ENCODE measurements around the gene ATXN8OS. TPM values are rescaled to one million over a fixed set of nuclear protein-coding genes. Genes with fewer than 3 reads are reported as not detected.

Gene ATXN8OS
- total RNA-seq, 4 donors from 2014 or later, result not detected

GRCh38 chr13:70098669-70099068 lies 9.0 kb upstream of the ATXN8OS start:
- Histone ChIP-seq H3K27ac (no peak overlapping the region), H3K4me3 (no peak overlapping the region), H3K9me3 (no peaks in the 10 kb centered on the region), H3K36me3 (no peaks in the 10 kb centered on the region), H3K4me1 (no peaks in the 10 kb centered on the region), H3K27me3 (no peaks in the 10 kb centered on the region)
- 56 to 64% methylated on average over 1 of the region's 1 CpG for WGBS, 2 donors
- TF ChIP-seq, protein P1, sequence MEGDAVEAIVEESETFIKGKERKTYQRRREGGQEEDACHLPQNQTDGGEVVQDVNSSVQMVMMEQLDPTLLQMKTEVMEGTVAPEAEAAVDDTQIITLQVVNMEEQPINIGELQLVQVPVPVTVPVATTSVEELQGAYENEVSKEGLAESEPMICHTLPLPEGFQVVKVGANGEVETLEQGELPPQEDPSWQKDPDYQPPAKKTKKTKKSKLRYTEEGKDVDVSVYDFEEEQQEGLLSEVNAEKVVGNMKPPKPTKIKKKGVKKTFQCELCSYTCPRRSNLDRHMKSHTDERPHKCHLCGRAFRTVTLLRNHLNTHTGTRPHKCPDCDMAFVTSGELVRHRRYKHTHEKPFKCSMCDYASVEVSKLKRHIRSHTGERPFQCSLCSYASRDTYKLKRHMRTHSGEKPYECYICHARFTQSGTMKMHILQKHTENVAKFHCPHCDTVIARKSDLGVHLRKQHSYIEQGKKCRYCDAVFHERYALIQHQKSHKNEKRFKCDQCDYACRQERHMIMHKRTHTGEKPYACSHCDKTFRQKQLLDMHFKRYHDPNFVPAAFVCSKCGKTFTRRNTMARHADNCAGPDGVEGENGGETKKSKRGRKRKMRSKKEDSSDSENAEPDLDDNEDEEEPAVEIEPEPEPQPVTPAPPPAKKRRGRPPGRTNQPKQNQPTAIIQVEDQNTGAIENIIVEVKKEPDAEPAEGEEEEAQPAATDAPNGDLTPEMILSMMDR (IDR thresholded peaks at IDR 0.05), result no peak
- no peak for TF ChIP-seq EP300 (IDR thresholded peaks at IDR 0.05)
- no peak for TF ChIP-seq POLR2A (IDR thresholded peaks at IDR 0.05)
- no peak for DNase-seq (ENCODE audit: low spot score in 2 of 2)

- Histone ChIP-seq H3K4me1 (peaks cover 0 to 12% (median 0%) of the 10 kb centered on the region in 4 donors), H3K27ac (no peak overlapping the region), H3K4me3 (no peak overlapping the region), H3K36me3 (no peaks in the 10 kb centered on the region), H3K27me3 (peaks cover 0 to 9% of the 10 kb centered on the region in 2 donors), H3K9me3 (no peaks in the 10 kb centered on the region)
- TF ChIP-seq, protein P1 (IDR thresholded peaks at IDR 0.05), result no peak
- TF ChIP-seq POLR2A (IDR thresholded peaks at IDR 0.05), result no peak
- no peak for TF ChIP-seq EP300 (IDR thresholded peaks at IDR 0.05)
- DNase-seq (ENCODE audit: low spot score in 2 of 2), result no peak
Observed at GRCh38 chr13:70104481-70104880, 3.1 kb upstream of the ATXN8OS start.

- TF ChIP-seq POLR2A (IDR thresholded peaks at IDR 0.05) (no peak), EP300 (IDR thresholded peaks at IDR 0.05) (no peak)
- TF ChIP-seq, protein P1 (IDR thresholded peaks at IDR 0.05), result no peak
- H3K27me3 ChIP-seq, result peaks cover 0 to 9% of the 10 kb centered on the region in 2 donors
- H3K4me1 ChIP-seq, result peaks cover 0 to 12% (median 0%) of the 10 kb centered on the region in 4 donors
- no peaks in the 10 kb centered on the region for H3K9me3 ChIP-seq
- no peaks in the 10 kb centered on the region for H3K36me3 ChIP-seq
- 31 to 38% methylated on average over 7 to 9 of the region's 9 CpGs for WGBS, 2 donors
- no peak overlapping the region for H3K4me3 ChIP-seq
- H3K27ac ChIP-seq, result no peak overlapping the region
- DNase-seq (ENCODE audit: low spot score in 2 of 2), result no peak
Observed at GRCh38 chr13:70107125-70107497, 515 bp upstream of the ATXN8OS start.

DNA sequence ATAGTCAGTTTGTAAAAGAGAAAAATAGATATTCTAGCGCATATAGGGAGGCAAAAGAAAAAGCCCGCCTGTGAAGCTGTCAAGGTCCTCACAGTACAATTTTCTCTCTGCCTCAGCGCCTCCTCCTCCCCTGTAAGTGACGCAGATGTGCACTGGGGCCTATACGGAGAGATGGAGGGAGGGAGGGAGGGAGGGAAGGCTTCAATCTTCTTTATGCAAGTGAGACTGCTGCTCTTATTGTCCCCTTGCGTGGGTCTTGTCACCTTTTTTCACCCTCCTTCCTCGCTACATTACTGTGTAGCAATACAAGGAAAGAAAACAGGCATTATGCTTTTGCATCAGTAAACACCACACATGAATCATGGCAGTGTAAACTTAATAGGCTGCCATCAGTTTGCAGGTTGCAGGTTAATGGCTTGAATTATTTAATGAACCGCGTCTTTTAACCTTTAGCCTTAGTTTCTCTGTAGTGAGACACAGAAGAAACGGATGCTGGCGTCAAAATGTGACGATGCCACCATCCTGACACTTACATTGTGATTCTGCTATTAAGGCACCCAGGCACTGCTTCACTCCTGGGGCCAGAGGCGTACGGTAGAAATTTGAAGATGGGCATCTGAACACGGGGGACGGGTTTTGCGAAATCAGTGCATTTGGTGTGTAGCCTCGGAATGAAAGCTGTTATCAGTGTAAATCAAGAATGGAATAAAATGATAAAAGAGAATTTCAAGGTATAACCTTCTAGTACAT lies 905 bp downstream of the ATXN8OS start, which contains the start of gene KLHL1:
KLHL1 (minus strand) TSS at position 97 of the 750 bp plus-strand sequence. CDS start 753 bp downstream, outside the sequence.
- Histone ChIP-seq H3K36me3 (no peaks in the 10 kb centered on the region), H3K4me3 (no peak within 1 kb of the TSS), H3K4me1 (peaks cover 0 to 12% (median 0%) of the 10 kb centered on the region in 4 donors), H3K9me3 (no peaks in the 10 kb centered on the region), H3K27me3 (peaks cover 0 to 9% of the 10 kb centered on the region in 2 donors), H3K27ac (no peak within 1 kb of the TSS)
- no peak for TF ChIP-seq EP300 (IDR thresholded peaks at IDR 0.05)
- no peak for TF ChIP-seq POLR2A (IDR thresholded peaks at IDR 0.05)
- TF ChIP-seq, protein P1 (IDR thresholded peaks at IDR 0.05), result no peak
- DNase-seq (ENCODE audit: low spot score in 2 of 2), result no peak
- 52 to 54% methylated on average over 18 of the region's 18 CpGs for WGBS, 2 donors

DNA sequence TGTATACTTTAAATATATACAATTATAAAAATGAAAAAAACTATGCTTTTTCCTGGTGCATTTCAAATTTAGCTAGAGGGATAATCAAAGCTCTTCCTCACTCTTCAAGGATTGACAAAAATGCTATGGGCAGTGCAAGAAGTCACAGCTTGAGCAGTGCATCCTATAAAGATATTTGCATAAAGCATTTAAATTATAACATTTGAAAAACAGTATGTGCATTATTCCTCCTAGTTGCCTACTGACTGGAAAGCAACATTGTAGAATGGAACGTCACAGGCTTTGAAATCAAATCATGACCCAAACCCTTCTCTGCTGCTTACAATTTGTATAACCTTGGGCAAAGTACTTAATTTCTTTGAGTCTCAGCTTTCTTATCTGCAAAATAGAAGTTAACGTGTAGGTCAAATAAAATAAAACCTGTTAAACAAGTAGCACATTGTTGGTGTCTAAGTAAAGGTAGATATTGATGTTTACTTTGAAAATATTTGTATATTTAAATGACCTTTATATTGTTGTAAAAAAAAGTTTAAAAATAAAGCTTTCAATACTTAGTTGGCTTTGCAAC lies 9.8 kb downstream of the ATXN8OS start:
- H3K4me1 ChIP-seq, result no peaks in the 10 kb centered on the region
- no peaks in the 10 kb centered on the region for H3K9me3 ChIP-seq
- no peak overlapping the region for H3K27ac ChIP-seq
- no peaks in the 10 kb centered on the region for H3K36me3 ChIP-seq
- 35 to 52% methylated on average over 2 of the region's 2 CpGs for WGBS, 2 donors
- DNase-seq (ENCODE audit: low spot score in 2 of 2), result no peak
- no peaks in the 10 kb centered on the region for H3K27me3 ChIP-seq
- H3K4me3 ChIP-seq, result no peak overlapping the region
- TF ChIP-seq POLR2A (IDR thresholded peaks at IDR 0.05) (no peak), EP300 (IDR thresholded peaks at IDR 0.05) (no peak)
- TF ChIP-seq, protein P1 (IDR thresholded peaks at IDR 0.05), result no peak

All from tibial nerve (tissue), 4 donors.